Measurements from ENCODE around the gene TSC22D1.

TSC22D1 gene

GRCh38 chr13:44452418-44452817, 123.7 kb downstream of the TSC22D1 start:
- no peak for DNase-seq (ENCODE audit: low spot score)

GRCh38 chr13:44451651-44452050, 124.5 kb downstream of the TSC22D1 start:
- DNase-seq (ENCODE audit: low spot score), result no peak

- peak; percentile 55 for DNase-seq (ENCODE audit: low spot score)
Observed at GRCh38 chr13:44451126-44451525, 125.0 kb downstream of the TSC22D1 start.

- DNase-seq (ENCODE audit: low spot score), result no peak
Observed at GRCh38 chr13:44449999-44450821, 125.9 kb downstream of the TSC22D1 start.

GRCh38 chr13:44448875-44449274, 127.3 kb downstream of the TSC22D1 start:
- no peak for DNase-seq (ENCODE audit: low spot score)

GRCh38 chr13:44448373-44448772, 127.8 kb downstream of the TSC22D1 start:
- no peak for DNase-seq (ENCODE audit: low spot score)

GRCh38 chr13:44447783-44448321, 128.3 kb downstream of the TSC22D1 start:
- DNase-seq (ENCODE audit: low spot score), result no peak

- no peak for DNase-seq (ENCODE audit: low spot score)
Observed at GRCh38 chr13:44440046-44440608, 136.0 kb downstream of the TSC22D1 start.

- no peak for DNase-seq (ENCODE audit: low spot score)
Observed at GRCh38 chr13:44439452-44440024, 136.6 kb downstream of the TSC22D1 start.

GRCh38 chr13:44438234-44438579, 137.9 kb downstream of the TSC22D1 start:
- DNase-seq (ENCODE audit: low spot score), result no peak

- DNase-seq (ENCODE audit: low spot score), result peak; percentile 62
Observed at GRCh38 chr13:44437356-44438233, 138.5 kb downstream of the TSC22D1 start.

- DNase-seq (ENCODE audit: low spot score), result peak; percentile 95
Observed at GRCh38 chr13:44436589-44437337, 139.4 kb downstream of the TSC22D1 start.

GRCh38 chr13:44435919-44436510, 140.1 kb downstream of the TSC22D1 start:
- no peak for DNase-seq (ENCODE audit: low spot score)

- peak; percentile 95 for DNase-seq (ENCODE audit: low spot score)
Observed at GRCh38 chr13:44435142-44435918, 140.8 kb downstream of the TSC22D1 start.

- DNase-seq (ENCODE audit: low spot score), result no peak
Observed at GRCh38 chr13:44434766-44435141, 141.4 kb downstream of the TSC22D1 start.

- DNase-seq (ENCODE audit: low spot score), result peak; percentile 44
Observed at GRCh38 chr13:44433863-44434765, 142.0 kb downstream of the TSC22D1 start.

GRCh38 chr13:44432650-44433049, 143.5 kb downstream of the TSC22D1 start:
- DNase-seq (ENCODE audit: low spot score), result no peak

GRCh38 chr13:44431150-44431549, 145.0 kb downstream of the TSC22D1 start:
- no peak for DNase-seq (ENCODE audit: low spot score)

GRCh38 chr13:44429311-44429710, 146.8 kb downstream of the TSC22D1 start:
- DNase-seq (ENCODE audit: low spot score), result no peak
